ENCODE results near the gene ITFG1. TPM values are rescaled to one million over a fixed set of nuclear protein-coding genes. Genes with fewer than 3 reads are reported as not detected.
A peak's percentile ranks its signal among the peaks of the same experiment; 100 is the strongest.

The ITFG1 gene
- total and polyA plus RNA-seq, 11 donors = 13.0 to 102 (median 70.1) TPM

DNA sequence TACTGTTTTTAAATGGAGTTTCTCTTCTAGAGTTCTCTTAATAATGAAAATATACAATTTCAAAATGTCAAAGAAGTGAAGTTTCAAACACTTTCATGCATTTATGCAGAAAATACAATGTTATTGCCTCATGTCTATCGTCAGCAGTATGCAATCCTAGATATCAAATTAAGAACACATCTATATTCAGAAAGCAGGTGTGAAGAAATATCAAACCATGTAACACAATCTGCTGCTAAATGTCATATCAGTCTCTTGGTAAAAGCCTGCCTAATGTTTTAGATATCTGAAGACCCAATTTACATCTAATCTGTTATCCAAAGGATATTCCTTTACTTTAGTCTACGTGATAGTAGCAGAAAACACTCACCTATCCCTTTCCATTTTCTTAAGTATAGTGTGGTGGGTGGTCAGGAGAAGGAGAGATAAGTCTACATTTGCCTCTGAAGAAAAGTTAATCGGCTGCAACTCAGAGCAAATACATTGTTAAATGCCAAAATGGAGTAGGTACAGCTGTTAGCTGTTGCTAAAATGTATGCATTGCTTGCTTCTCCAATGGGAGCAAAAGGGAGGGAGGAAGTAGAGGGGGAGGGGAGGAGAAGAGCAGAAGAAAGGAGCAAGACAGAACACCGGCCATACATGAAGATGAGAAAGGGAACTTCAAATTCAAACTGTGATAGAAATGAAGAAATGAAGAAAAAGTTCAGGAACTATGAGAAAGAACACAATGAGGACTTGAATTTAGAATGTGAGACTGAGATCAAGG lies 64.9 kb downstream of the ITFG1 start:
- 81 to 90% (median 86%) methylated on average over 4 of the region's 4 CpGs for WGBS, 4 donors
- H3K9me3 ChIP-seq = no peaks in the 10 kb centered on the region
- intact Hi-C loops (cut with DNase I) = no loop called here
- no peak for DNase-seq
- H3K27me3 ChIP-seq = no peaks in the 10 kb centered on the region
- no peak for ATAC-seq
- peaks cover 0 to 15% (median 4%) of the 10 kb centered on the region in 9 donors for H3K36me3 ChIP-seq
- no peak for TF ChIP-seq POLR2A (IDR thresholded peaks at IDR 0.05)
- TF ChIP-seq, protein P1, sequence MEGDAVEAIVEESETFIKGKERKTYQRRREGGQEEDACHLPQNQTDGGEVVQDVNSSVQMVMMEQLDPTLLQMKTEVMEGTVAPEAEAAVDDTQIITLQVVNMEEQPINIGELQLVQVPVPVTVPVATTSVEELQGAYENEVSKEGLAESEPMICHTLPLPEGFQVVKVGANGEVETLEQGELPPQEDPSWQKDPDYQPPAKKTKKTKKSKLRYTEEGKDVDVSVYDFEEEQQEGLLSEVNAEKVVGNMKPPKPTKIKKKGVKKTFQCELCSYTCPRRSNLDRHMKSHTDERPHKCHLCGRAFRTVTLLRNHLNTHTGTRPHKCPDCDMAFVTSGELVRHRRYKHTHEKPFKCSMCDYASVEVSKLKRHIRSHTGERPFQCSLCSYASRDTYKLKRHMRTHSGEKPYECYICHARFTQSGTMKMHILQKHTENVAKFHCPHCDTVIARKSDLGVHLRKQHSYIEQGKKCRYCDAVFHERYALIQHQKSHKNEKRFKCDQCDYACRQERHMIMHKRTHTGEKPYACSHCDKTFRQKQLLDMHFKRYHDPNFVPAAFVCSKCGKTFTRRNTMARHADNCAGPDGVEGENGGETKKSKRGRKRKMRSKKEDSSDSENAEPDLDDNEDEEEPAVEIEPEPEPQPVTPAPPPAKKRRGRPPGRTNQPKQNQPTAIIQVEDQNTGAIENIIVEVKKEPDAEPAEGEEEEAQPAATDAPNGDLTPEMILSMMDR (IDR thresholded peaks at IDR 0.05) = no peak
- peaks cover 0 to 7% (median 0%) of the 10 kb centered on the region in 12 donors for H3K4me1 ChIP-seq
- no peak overlapping the region for H3K27ac ChIP-seq
- H3K4me3 ChIP-seq = no peak overlapping the region

DNA sequence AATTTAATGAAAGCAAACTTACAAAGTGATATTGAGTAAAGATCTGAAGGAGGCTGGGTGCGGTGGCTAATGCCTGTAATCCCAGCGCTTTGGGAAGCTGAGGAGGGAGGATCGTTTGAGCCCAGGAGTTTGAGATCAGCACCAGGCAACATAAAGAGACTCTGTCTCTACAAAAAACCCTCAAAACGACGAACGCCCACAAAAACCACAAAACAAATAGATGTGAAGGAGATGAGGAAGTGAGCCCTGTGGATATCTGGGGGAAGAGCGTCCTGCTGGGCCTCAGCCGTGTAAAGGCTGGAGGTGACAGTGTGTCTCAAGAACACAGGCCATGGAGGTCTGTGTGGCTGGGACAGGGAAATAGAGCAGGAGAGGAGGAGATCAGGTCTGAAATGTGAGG lies 68.8 kb downstream of the ITFG1 start:
- Histone ChIP-seq H3K27ac (no peak overlapping the region), H3K9me3 (peaks cover 0 to 3% (median 0%) of the 10 kb centered on the region in 12 donors), H3K4me3 (no peak overlapping the region), H3K27me3 (no peaks in the 10 kb centered on the region), H3K4me1 (peaks cover 0 to 8% (median 0%) of the 10 kb centered on the region in 12 donors), H3K36me3 (peaks cover 0 to 15% (median 4%) of the 10 kb centered on the region in 9 donors)
- intact Hi-C loops (cut with DNase I) = no loop called here
- TF ChIP-seq POLR2A (IDR thresholded peaks at IDR 0.05) = no peak
- TF ChIP-seq, protein P1 (IDR thresholded peaks at IDR 0.05) = no peak
- 72 to 86% (median 79%) methylated on average over 8 of the region's 8 CpGs for WGBS, 4 donors
- ATAC-seq (peak in 1 of 4 donors; percentile 30), DNase-seq (no peak)

DNA sequence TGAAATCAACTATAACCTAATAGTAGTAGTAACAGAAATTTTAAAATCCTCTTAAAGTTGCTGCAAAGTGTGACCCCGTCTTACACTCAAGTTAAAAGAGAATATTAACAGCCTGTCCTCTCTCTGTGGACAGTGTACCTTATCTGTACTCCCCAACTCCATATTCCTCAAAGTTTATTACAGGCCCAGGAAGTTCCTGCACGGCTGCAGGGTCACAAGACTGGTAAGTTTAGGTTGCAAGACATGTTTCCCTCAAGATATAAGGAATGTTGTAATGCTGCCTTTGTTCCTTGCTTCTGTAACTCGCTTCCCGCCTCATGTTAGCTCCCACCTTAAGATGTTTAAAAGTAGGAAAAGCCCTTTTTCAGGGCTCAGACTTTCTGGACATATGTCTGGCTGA lies 72.2 kb downstream of the ITFG1 start:
- H3K27me3 ChIP-seq = no peaks in the 10 kb centered on the region
- 82 to 89% (median 87%) methylated on average over 4 of the region's 4 CpGs for WGBS, 4 donors
- peaks cover 0 to 11% (median 0%) of the 10 kb centered on the region in 12 donors for H3K4me1 ChIP-seq
- DNase-seq (no peak), ATAC-seq (no peak)
- H3K36me3 ChIP-seq = peaks cover 0 to 2% (median 0%) of the 10 kb centered on the region in 9 donors
- H3K4me3 ChIP-seq = no peak overlapping the region
- no peak for TF ChIP-seq POLR2A (IDR thresholded peaks at IDR 0.05)
- TF ChIP-seq, protein P1 (IDR thresholded peaks at IDR 0.05) = no peak
- peaks cover 0 to 3% (median 0%) of the 10 kb centered on the region in 12 donors for H3K9me3 ChIP-seq
- intact Hi-C loops (cut with DNase I) = no loop called here
- H3K27ac ChIP-seq = no peak overlapping the region

DNA sequence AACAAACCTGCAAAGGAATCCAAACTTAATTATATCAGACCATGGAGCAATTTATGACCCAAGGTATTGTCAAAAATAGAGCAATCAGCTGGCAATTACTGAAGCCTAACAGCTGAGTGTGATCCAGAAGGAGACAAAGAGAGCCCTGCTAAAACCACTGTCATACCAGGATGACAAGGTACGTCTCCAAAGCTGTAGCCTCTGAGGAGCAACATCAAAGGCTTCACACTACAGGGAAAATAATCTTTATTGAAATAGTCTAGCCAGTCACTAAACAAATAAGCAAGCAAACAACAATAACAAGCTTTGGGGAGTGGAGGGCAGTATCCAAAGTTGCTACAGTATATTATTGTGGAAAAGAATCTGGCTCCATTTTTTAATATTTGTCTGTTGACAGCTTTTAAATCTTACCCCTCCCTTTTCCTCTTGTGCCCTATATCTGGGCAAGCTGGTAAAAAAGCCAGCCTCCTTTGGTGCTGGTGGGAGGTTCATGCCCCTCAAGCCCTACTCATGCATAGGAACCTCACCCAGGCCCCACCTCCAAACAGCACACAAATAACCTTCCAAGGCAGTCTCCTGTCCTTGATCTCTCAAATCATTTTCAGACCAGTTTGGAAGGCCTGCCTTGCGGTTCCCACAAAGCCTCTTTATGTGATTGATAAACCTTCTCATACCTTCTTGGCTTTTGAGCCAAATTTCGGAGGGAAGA lies 73.7 kb downstream of the ITFG1 start:
- WGBS, 4 donors = 86 to 89% (median 87%) methylated on average over 3 of the region's 3 CpGs
- peaks cover 0 to 11% (median 0%) of the 10 kb centered on the region in 12 donors for H3K4me1 ChIP-seq
- peaks cover 0 to 4% (median 0%) of the 10 kb centered on the region in 9 donors for H3K36me3 ChIP-seq
- intact Hi-C loops (cut with DNase I) = no loop called here
- H3K4me3 ChIP-seq = no peak overlapping the region
- H3K9me3 ChIP-seq = peaks cover 0 to 3% (median 0%) of the 10 kb centered on the region in 12 donors
- ATAC-seq = no peak
- no peak for DNase-seq
- H3K27me3 ChIP-seq = no peaks in the 10 kb centered on the region
- TF ChIP-seq POLR2A (IDR thresholded peaks at IDR 0.05) = no peak
- TF ChIP-seq, protein P1 (IDR thresholded peaks at IDR 0.05) = no peak
- no peak overlapping the region for H3K27ac ChIP-seq

All from heart left ventricle (tissue), 16 donors.